Psoas muscle (tissue), 8 donors: ENCODE measurements around the gene MYO10. TPM values are rescaled to one million over a fixed set of nuclear protein-coding genes. Genes with fewer than 3 reads are reported as not detected.

Experiments used
- ATAC-seq, 4 donors: fragments of 200-7000 bp; cut with Tn5 transposase; one replicate each; pipeline ENCODE4 v1.9.1; 2020; ENCODE audit warnings: moderate library complexity in 3 of 4, mild to moderate bottlenecking in 2 of 4
- DNase-seq, 2 donors: peaks; one replicate each; pipeline ENCODE4 v3.0.0-alpha.2; 2020
- H3K27ac ChIP-seq: fragments of 200-600 bp; one replicate; pipeline ENCODE4 v1.8.0; 2022
- H3K27me3 ChIP-seq, 3 donors: fragments of 200-600 bp in 1 of 3; one replicate each; pipeline versions ENCODE4 v1.6.1 to v1.8.0; 2013 to 2022; ENCODE audit warnings: low read length in 2 of 3, mild to moderate bottlenecking in 2 of 3, moderate library complexity in 1 of 3; ENCODE audit not compliant: insufficient read depth in 3 of 3
- H3K36me3 ChIP-seq, 2 donors: fragments of 200-600 bp in 1 of 2; one replicate each; pipeline versions ENCODE4 v1.6.1 to v1.8.0; 2013 to 2022; ENCODE audit warnings: low read depth in 1 of 2, mild to moderate bottlenecking in 1 of 2, moderate library complexity in 1 of 2; ENCODE audit not compliant: insufficient read depth in 1 of 2
- H3K4me1 ChIP-seq: fragments of 200-600 bp; one replicate; pipeline ENCODE4 v1.8.0; 2022
- H3K4me3 ChIP-seq: fragments of 200-600 bp; one replicate; pipeline ENCODE4 v1.8.0; 2022; ENCODE audit warnings: mild to moderate bottlenecking
- H3K9me3 ChIP-seq: fragments of 200-600 bp; one replicate; pipeline ENCODE4 v1.8.0; 2022
- CTCF ChIP-seq: fragments of 200-600 bp; IDR thresholded peaks from one replicate; pipeline ENCODE4 v1.8.0; 2022; ENCODE audit warnings: antibody characterized with exemption
- WGBS, 3 donors: extraction: QIAGEN DNeasy Blood & Tissue Kit; methylation state at CpG; one replicate each; pipeline versions ENCODE4 v1.1.6 to v1.1.7; 2013; 5-methylcytosine and 5-hydroxymethylcytosine counted together
- intact Hi-C, 2 donors: fragments of 100-400 bp; cut with DNase I; formaldehyde crosslinking; loops; one replicate each; pipeline versions ENCODE4 v1.11.0 to v1.14.2; 2022
- polyA plus RNA-seq, 3 donors: library from polyadenylated mRNA; stranded (reverse); fragments of 200-250 nt; gene quantifications; one replicate each; pipeline ENCODE4 v1.2.3, GENCODE V29; 2013
- total RNA-seq, 4 donors: library from RNA; stranded (reverse); fragmentation: NEBNext Ultra II Directional in 2 of 4; extraction: Animal tissue kit (Norgen Biotek cat#: 25700) in 2 of 4; gene quantifications; one replicate each; pipeline versions ENCODE4 v1.2.1 to v1.2.4, GENCODE V29; 2021 to 2023
- donor health status: healthy with polysubstance abuse.
- donor health status: DM: no; HTN: no; CAD: no; lungs with moderate emphysema.
- donor health status: Bipolar disorder and iron deficiency.
- donor health status: healthy.
- donor health status: DM: yes; HTN: yes; CAD: no.
- donor health status: DM: no; HTN: no; CAD: no.
- donor health status: DM: no; HTN: no; CAD: no.
- donor health status: DM: yes; HTN: yes; CAD: no.

Gene MYO10
- total and polyA plus RNA-seq, 7 donors, result 1.8 to 10.9 (median 10.0) TPM

- intact Hi-C loops, result no loop called here
- Histone ChIP-seq H3K27me3 (no peaks in the 10 kb centered on the region), H3K9me3 (no peaks in the 10 kb centered on the region), H3K27ac (no peak overlapping the region), H3K36me3 (no peaks in the 10 kb centered on the region), H3K4me1 (no peaks in the 10 kb centered on the region), H3K4me3 (no peak overlapping the region)
- 46 to 68% (median 57%) methylated on average over 3 of the region's 3 CpGs for WGBS, 3 donors
- no peak for TF ChIP-seq CTCF
- DNase-seq, result no peak
- ATAC-seq, result no peak
Observed at GRCh38 chr5:16980983-16981382, 44.9 kb upstream of the MYO10 start.

- no peak for ATAC-seq
- Histone ChIP-seq H3K27me3 (no peaks in the 10 kb centered on the region), H3K4me3 (no peak overlapping the region), H3K9me3 (no peaks in the 10 kb centered on the region), H3K27ac (no peak overlapping the region), H3K36me3 (no peaks in the 10 kb centered on the region), H3K4me1 (no peaks in the 10 kb centered on the region)
- TF ChIP-seq CTCF, result no peak
- intact Hi-C loops, result no loop called here
- DNase-seq, result no peak
Observed at GRCh38 chr5:16978296-16978695, 42.2 kb upstream of the MYO10 start.

GRCh38 chr5:16976625-16977008 is 40.5 kb upstream of the MYO10 start:
- intact Hi-C loops, result no loop called here
- DNase-seq (no peak), ATAC-seq (no peak)
- Histone ChIP-seq H3K4me3 (no peak overlapping the region), H3K36me3 (no peaks in the 10 kb centered on the region), H3K4me1 (no peaks in the 10 kb centered on the region), H3K27me3 (no peaks in the 10 kb centered on the region), H3K27ac (no peak overlapping the region), H3K9me3 (no peaks in the 10 kb centered on the region)
- 70 to 87% (median 77%) methylated on average over 1 of the region's 1 CpG for WGBS, 3 donors
- no peak for TF ChIP-seq CTCF

GRCh38 chr5:16975950-16976624 is 40.0 kb upstream of the MYO10 start:
- no peak overlapping the region for H3K27ac ChIP-seq
- H3K4me3 ChIP-seq, result no peak overlapping the region
- no peak for TF ChIP-seq CTCF
- no peaks in the 10 kb centered on the region for H3K9me3 ChIP-seq
- intact Hi-C loops, result no loop called here
- 80 to 91% (median 85%) methylated on average over 2 of the region's 2 CpGs for WGBS, 3 donors
- no peaks in the 10 kb centered on the region for H3K27me3 ChIP-seq
- ATAC-seq, result no peak
- no peaks in the 10 kb centered on the region for H3K36me3 ChIP-seq
- H3K4me1 ChIP-seq, result no peaks in the 10 kb centered on the region
- no peak for DNase-seq

- Histone ChIP-seq H3K36me3 (no peaks in the 10 kb centered on the region), H3K27ac (no peak overlapping the region), H3K9me3 (no peaks in the 10 kb centered on the region), H3K27me3 (no peaks in the 10 kb centered on the region), H3K4me3 (no peak overlapping the region), H3K4me1 (no peaks in the 10 kb centered on the region)
- DNase-seq (no peak), ATAC-seq (no peak)
- no peak for TF ChIP-seq CTCF
- 63 to 76% (median 65%) methylated on average over 2 of the region's 2 CpGs for whole genome bisulfite sequencing, 3 donors
- intact Hi-C loops, result no loop called here
Observed at GRCh38 chr5:16974981-16975380, 38.9 kb upstream of the MYO10 start.
